GM21619 (cell line): ENCODE data around the gene IGSF9.
"Not testable (repeated sequence)": the region's sequence is repeated elsewhere in the genome, so short reads cannot be mapped to it uniquely, and the experiment has no call there.

Source experiments
- ATAC-seq: cut with Tn5 transposase; IDR thresholded peaks from one replicate; pipeline ENCODE4 v1.9.1; 2021; ENCODE audit not compliant: unreplicated experiment

Gene IGSF9

GRCh38 chr1:159921251-159921650, 24.2 kb downstream of the IGSF9 start:
- ATAC-seq: peak; percentile 29

GRCh38 chr1:159920651-159921050, 24.8 kb downstream of the IGSF9 start:
- ATAC-seq: no peak

- ATAC-seq: no peak
Measured at GRCh38 chr1:159920202-159920601, 25.2 kb downstream of the IGSF9 start.

GRCh38 chr1:159919236-159919865, 26.1 kb downstream of the IGSF9 start:
- no peak for ATAC-seq

- no peak for ATAC-seq
Measured at GRCh38 chr1:159918352-159919200, 26.8 kb downstream of the IGSF9 start.

GRCh38 chr1:159917533-159918351, 27.7 kb downstream of the IGSF9 start:
- ATAC-seq: no peak

- no peak for ATAC-seq
Measured at GRCh38 chr1:159916242-159917051, 29.0 kb downstream of the IGSF9 start.

GRCh38 chr1:159915571-159916241, 29.7 kb downstream of the IGSF9 start:
- ATAC-seq: no peak

GRCh38 chr1:159914252-159915018, 31.0 kb downstream of the IGSF9 start:
- no peak for ATAC-seq

GRCh38 chr1:159913451-159914192, 31.8 kb downstream of the IGSF9 start:
- no peak for ATAC-seq

- no peak for ATAC-seq
Measured at GRCh38 chr1:159911326-159912070, 33.9 kb downstream of the IGSF9 start.

GRCh38 chr1:159908031-159908940, 37.1 kb downstream of the IGSF9 start:
- ATAC-seq: no peak

GRCh38 chr1:159906960-159907359, 38.5 kb downstream of the IGSF9 start:
- no peak for ATAC-seq

GRCh38 chr1:159904036-159904435, 41.4 kb downstream of the IGSF9 start:
- ATAC-seq: not testable (repeated sequence)

GRCh38 chr1:159902541-159902940, 42.9 kb downstream of the IGSF9 start:
- no peak for ATAC-seq

GRCh38 chr1:159900755-159901360, 44.6 kb downstream of the IGSF9 start:
- no peak for ATAC-seq
